OCI-LY3 (cell line): ENCODE data around the gene MAGI2.

Experiments
- CTCF ChIP-seq: fragments of 200-600, 300-600 bp; sonication (generic); IDR thresholded peaks from 2 replicates; pipeline ENCODE4 v1.5.1; 2014; ENCODE audit warnings: antibody characterized with exemption, low read length, low read depth
- EZH2phosphoT487 ChIP-seq: fragments of 200-600 bp; shearing (Covaris generic); IDR thresholded peaks from 2 replicates; pipeline ENCODE4 v1.6.1; 2018; ENCODE audit warnings: antibody characterized with exemption, mixed run types, low read depth

GRCh38 chr7:78327718-78328117, 1125.7 kb downstream of the MAGI2 start:
- TF ChIP-seq CTCF (no peak), EZH2phosphoT487 (no peak)
